ENCODE results near the gene RHOH. TPM values are rescaled to one million over a fixed set of nuclear protein-coding genes. Genes with fewer than 3 reads are reported as not detected.

The RHOH gene
- total and polyA plus RNA-seq, 2 of the 13 experiments (the other 11 are each of a cell fraction or from before 2014, with no cell fraction given) = 0.57 TPM; not detected in 1

DNA sequence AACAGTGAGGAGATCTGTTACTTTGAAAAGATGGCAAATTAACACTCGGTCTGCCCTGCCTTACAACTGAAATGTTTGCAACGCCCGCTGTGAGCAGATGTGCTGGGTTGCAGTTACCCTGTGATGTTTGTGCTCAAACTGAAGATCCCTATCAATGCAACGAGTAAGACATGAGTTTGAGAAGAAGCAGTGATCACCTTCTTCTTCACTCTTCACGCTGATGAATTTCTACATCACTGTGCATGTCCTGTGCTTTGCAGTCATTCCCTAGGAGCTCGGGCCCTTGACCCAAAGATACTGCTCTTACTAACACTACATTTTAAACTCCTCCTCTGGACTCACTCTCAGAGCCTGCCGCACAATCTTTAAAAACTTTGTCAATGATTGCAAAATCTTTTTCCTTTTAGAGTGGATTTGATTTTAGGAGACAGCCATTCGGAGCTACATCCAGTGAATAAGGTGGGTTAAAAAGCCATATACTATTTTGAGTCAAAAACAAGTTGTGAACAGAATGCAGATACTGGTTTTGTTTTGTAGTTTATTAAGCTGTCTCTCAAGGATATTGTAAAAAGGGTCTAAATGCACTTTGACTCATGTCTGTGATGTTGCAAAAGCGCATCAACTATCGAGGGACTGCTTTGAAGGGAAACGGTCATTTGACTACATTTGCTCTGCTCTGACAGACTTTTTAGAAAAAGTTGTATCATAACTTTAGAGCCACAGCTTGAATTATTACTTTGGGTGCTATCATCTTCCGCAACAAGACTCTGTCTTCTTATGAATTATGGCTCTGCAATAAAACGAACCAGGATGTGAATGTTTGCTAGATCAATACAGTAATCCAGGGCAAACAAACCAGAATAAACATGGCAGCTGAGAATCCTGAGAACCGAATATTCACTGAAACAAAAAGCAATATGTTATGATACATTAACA, 5.7 kb upstream of the RHOH start (continued):
- TF ChIP-seq, protein P1, sequence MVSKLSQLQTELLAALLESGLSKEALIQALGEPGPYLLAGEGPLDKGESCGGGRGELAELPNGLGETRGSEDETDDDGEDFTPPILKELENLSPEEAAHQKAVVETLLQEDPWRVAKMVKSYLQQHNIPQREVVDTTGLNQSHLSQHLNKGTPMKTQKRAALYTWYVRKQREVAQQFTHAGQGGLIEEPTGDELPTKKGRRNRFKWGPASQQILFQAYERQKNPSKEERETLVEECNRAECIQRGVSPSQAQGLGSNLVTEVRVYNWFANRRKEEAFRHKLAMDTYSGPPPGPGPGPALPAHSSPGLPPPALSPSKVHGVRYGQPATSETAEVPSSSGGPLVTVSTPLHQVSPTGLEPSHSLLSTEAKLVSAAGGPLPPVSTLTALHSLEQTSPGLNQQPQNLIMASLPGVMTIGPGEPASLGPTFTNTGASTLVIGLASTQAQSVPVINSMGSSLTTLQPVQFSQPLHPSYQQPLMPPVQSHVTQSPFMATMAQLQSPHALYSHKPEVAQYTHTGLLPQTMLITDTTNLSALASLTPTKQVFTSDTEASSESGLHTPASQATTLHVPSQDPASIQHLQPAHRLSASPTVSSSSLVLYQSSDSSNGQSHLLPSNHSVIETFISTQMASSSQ (IDR thresholded peaks at IDR 0.05; ENCODE audit: low read depth) = peak; percentile 55; the same call in 1 of the 2 replicates
- TF ChIP-seq, protein P1 (CRISPR knock-in tag; IDR thresholded peaks at IDR 0.05; ENCODE audit: borderline replicate concordance) = no peak
- TF ChIP-seq HNF4A (CRISPR knock-in tag; IDR thresholded peaks at IDR 0.05) (peak; percentile 67; the same call in 1 of the 2 replicates), ZNF879 (CRISPR knock-in tag; IDR thresholded peaks at IDR 0.05) (no peak), STAG1 (CRISPR knock-in tag; IDR thresholded peaks at IDR 0.05) (no peak), NCOA2 (CRISPR knock-in tag; IDR thresholded peaks at IDR 0.05) (peak; percentile 80), TEAD3 (CRISPR knock-in tag; optimal IDR thresholded peaks at IDR 0.05; ENCODE audit: borderline replicate concordance) (peak; percentile 5), FOXA3 (CRISPR knock-in tag; IDR thresholded peaks at IDR 0.05) (peak; percentile 98), ATF1 (CRISPR knock-in tag; IDR thresholded peaks at IDR 0.05) (no peak), GFI1 (CRISPR knock-in tag; IDR thresholded peaks at IDR 0.05; ENCODE audit: borderline replicate concordance) (peak; percentile 74; the same call in 1 of the 2 replicates), KDM6A (CRISPR knock-in tag; IDR thresholded peaks at IDR 0.05; ENCODE audit: low read depth) (0 out of 2 replicates have a peak, but pooled peaks have one; percentile 30)
- TF ChIP-seq, protein P2, sequence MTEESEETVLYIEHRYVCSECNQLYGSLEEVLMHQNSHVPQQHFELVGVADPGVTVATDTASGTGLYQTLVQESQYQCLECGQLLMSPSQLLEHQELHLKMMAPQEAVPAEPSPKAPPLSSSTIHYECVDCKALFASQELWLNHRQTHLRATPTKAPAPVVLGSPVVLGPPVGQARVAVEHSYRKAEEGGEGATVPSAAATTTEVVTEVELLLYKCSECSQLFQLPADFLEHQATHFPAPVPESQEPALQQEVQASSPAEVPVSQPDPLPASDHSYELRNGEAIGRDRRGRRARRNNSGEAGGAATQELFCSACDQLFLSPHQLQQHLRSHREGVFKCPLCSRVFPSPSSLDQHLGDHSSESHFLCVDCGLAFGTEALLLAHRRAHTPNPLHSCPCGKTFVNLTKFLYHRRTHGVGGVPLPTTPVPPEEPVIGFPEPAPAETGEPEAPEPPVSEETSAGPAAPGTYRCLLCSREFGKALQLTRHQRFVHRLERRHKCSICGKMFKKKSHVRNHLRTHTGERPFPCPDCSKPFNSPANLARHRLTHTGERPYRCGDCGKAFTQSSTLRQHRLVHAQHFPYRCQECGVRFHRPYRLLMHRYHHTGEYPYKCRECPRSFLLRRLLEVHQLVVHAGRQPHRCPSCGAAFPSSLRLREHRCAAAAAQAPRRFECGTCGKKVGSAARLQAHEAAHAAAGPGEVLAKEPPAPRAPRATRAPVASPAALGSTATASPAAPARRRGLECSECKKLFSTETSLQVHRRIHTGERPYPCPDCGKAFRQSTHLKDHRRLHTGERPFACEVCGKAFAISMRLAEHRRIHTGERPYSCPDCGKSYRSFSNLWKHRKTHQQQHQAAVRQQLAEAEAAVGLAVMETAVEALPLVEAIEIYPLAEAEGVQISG (CRISPR knock-in tag; IDR thresholded peaks at IDR 0.05) = no peak
- TF ChIP-seq, protein P3, sequence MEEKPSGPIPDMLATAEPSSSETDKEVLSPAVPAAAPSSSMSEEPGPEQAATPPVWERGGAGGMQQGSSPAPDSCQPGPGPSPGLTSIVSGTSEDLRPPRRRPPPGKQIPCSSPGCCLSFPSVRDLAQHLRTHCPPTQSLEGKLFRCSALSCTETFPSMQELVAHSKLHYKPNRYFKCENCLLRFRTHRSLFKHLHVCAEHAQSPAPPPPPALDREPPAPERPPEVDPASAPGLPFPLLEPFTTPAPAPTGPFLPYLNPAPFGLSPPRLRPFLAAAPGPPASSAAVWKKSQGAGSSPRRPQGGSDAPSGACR (CRISPR knock-in tag; IDR thresholded peaks at IDR 0.05) = no peak

Measured in HepG2 (cell line).